Chondrocyte (in vitro differentiated cells): Measurements from ENCODE around the gene HOXC10. TPM values are rescaled to one million over a fixed set of nuclear protein-coding genes. Genes with fewer than 3 reads are reported as not detected.

Experiments
- DNase-seq: peaks from one replicate; pipeline ENCODE4 v3.0.0; 2021; ENCODE audit warnings: mixed read lengths, low spot score
- H3K27ac Mint-ChIP-seq: one replicate; pipeline ENCODE4 v1.8.0; 2021; ENCODE audit warnings: mild to moderate bottlenecking, moderate library complexity, mixed read lengths; ENCODE audit not compliant: unreplicated experiment
- H3K27me3 Mint-ChIP-seq: 2 replicates; pipeline ENCODE4 v1.8.0; 2021; ENCODE audit warnings: low read depth, mixed read lengths
- H3K36me3 Mint-ChIP-seq: 2 replicates; pipeline ENCODE4 v1.8.0; 2021; ENCODE audit warnings: low read depth, mixed read lengths
- H3K4me1 Mint-ChIP-seq: 2 replicates; pipeline ENCODE4 v1.8.0; 2021; ENCODE audit warnings: low read depth, mild to moderate bottlenecking, mixed read lengths
- H3K4me3 Mint-ChIP-seq: one replicate; pipeline ENCODE4 v1.8.0; 2021; ENCODE audit warnings: mild to moderate bottlenecking, moderate library complexity, mixed read lengths; ENCODE audit not compliant: unreplicated experiment
- H3K9me3 Mint-ChIP-seq: 2 replicates; pipeline ENCODE4 v1.8.0; 2021; ENCODE audit warnings: low read depth, mixed read lengths
- total RNA-seq: library from RNA; stranded (reverse); gene quantifications from 3 replicates; pipeline ENCODE4 v1.2.1, GENCODE V29; 2021
- TF ChIP-seq, protein P1 (sequence below): fragments of 200-600 bp; sonication (generic); IDR thresholded peaks from 2 replicates; pipeline ENCODE4 v1.5.0; 2021; ENCODE audit warnings: antibody characterized with exemption, mild to moderate bottlenecking, moderate library complexity

The HOXC10 gene
- total RNA-seq, 1 donor from 2014 or later: not detected

DNA sequence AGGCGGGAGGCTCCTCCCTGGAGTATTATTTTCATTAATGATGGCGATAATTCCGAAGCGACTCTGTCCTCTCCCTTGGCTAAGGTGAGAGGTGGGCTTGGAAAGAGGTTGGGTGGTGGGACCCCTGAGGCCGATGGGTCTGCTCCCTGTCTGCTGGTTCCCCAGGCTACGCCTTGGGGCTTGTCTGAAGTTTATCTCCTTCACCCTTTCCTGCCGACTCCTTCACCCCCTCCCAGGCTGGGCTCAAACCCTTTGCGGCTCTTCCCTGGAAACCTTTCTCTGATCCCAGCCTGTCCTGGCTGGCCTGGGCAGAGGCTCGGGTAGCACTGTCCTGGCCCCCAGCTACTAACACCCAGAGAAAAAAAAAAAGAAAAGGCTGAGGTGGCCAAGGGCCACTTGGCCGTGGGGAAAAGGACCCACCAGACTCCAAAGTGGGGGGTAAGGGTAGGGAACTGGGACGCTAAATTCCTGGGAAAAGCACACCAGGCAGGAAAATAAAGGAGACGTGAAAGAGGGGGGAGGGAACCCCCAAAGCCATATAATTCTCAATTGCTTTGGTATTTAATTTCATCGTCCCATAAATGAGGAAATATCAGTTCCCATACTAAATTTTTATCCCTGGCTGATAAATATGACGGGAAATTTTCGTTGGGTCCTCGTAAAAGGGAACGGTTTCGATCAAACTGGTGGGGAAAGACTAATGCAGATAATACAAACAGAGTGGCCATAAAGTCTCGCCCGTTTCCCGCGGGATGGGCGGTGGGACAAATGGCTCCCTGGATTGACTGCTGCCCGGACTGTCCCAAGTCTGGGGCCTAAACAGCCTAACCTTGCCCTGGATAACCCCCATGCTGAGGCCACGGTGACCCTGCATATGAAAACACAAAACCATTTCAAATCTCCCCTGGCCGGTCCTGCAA is 2.0 kb upstream of the HOXC10 start:
- no peak overlapping the region for H3K4me3 Mint-ChIP-seq
- H3K27ac Mint-ChIP-seq: no peak overlapping the region
- H3K36me3 Mint-ChIP-seq: peaks cover 3% of the 10 kb centered on the region
- no peaks in the 10 kb centered on the region for H3K9me3 Mint-ChIP-seq
- H3K27me3 Mint-ChIP-seq: peaks cover 90% of the 10 kb centered on the region
- no peak for DNase-seq
- no peaks in the 10 kb centered on the region for H3K4me1 Mint-ChIP-seq
- TF ChIP-seq, protein P1, sequence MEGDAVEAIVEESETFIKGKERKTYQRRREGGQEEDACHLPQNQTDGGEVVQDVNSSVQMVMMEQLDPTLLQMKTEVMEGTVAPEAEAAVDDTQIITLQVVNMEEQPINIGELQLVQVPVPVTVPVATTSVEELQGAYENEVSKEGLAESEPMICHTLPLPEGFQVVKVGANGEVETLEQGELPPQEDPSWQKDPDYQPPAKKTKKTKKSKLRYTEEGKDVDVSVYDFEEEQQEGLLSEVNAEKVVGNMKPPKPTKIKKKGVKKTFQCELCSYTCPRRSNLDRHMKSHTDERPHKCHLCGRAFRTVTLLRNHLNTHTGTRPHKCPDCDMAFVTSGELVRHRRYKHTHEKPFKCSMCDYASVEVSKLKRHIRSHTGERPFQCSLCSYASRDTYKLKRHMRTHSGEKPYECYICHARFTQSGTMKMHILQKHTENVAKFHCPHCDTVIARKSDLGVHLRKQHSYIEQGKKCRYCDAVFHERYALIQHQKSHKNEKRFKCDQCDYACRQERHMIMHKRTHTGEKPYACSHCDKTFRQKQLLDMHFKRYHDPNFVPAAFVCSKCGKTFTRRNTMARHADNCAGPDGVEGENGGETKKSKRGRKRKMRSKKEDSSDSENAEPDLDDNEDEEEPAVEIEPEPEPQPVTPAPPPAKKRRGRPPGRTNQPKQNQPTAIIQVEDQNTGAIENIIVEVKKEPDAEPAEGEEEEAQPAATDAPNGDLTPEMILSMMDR: no peak

DNA sequence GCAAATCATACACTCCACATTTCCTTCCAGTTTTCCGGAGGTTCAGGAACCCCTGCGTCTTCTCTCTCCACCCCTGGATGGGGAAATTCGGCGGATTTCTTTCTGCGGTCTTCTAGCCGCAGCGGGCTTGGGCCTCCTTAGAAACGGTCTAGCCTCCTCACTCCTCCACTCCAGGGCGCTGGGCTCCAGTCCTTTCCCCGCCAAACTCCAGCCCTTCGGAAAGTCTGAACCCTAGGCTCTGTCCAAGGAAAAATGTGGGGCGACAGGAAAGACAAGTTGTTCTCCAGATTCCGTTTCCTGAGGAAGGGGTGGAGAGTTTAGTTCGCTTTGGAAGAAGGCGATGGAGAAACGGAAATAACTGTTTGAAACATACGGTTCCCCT is 1.4 kb upstream of the HOXC10 start:
- Mint-ChIP-seq H3K4me1 (no peaks in the 10 kb centered on the region), H3K9me3 (no peaks in the 10 kb centered on the region), H3K27ac (no peak overlapping the region), H3K27me3 (peaks cover 91% of the 10 kb centered on the region), H3K4me3 (no peak overlapping the region), H3K36me3 (peaks cover 3% of the 10 kb centered on the region)
- DNase-seq: no peak
- TF ChIP-seq, protein P1: no peak

DNA sequence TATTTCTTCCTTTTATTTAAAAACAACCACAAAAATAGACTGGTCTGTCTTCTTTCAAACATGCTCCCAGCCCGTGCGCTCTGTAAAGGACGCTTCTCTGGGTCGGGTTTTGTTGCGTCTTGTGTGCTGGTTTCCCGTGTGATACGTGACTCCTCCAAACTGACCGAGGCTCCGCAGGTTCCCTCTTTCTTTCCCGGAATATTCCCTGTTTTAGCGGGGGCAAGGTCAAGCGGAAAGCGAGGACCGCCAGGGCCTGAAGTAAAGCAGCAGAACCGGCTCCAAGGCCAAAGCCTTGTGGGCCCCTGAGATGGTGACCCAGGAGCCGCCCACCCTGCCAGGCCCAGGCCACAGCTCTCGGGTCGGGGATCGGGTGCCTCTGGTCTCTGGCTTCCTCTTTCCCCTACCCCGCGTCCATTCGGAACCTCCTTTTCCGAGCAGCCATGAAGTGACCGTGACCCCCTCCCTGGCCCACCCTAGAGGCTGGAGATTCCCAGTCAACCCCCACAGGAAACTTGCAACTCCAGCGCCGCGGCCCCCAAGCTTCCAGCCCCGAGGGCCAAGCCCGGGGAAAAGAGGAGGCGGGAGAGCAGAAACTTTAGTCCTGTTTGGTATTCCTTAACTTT is 885 bp upstream of the HOXC10 start:
- Mint-ChIP-seq H3K27ac (no peak overlapping the region), H3K27me3 (peaks cover 91% of the 10 kb centered on the region), H3K4me1 (no peaks in the 10 kb centered on the region), H3K4me3 (no peak overlapping the region), H3K9me3 (no peaks in the 10 kb centered on the region), H3K36me3 (peaks cover 3% of the 10 kb centered on the region)
- DNase-seq: no peak
- TF ChIP-seq, protein P1: no peak

DNA sequence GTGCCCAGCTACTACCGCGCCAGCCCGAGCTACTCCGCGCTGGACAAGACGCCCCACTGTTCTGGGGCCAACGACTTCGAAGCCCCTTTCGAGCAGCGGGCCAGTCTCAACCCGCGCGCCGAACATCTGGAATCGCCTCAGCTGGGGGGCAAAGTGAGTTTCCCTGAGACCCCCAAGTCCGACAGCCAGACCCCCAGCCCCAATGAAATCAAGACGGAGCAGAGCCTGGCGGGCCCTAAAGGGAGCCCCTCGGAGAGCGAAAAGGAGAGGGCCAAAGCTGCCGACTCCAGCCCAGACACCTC is 697 bp downstream of the HOXC10 start:
- Mint-ChIP-seq H3K4me3 (no peak overlapping the region), H3K27me3 (peaks cover 91% of the 10 kb centered on the region), H3K27ac (no peak overlapping the region), H3K36me3 (peaks cover 2% of the 10 kb centered on the region), H3K9me3 (no peaks in the 10 kb centered on the region), H3K4me1 (no peaks in the 10 kb centered on the region)
- TF ChIP-seq, protein P1: no peak
- no peak for DNase-seq

DNA sequence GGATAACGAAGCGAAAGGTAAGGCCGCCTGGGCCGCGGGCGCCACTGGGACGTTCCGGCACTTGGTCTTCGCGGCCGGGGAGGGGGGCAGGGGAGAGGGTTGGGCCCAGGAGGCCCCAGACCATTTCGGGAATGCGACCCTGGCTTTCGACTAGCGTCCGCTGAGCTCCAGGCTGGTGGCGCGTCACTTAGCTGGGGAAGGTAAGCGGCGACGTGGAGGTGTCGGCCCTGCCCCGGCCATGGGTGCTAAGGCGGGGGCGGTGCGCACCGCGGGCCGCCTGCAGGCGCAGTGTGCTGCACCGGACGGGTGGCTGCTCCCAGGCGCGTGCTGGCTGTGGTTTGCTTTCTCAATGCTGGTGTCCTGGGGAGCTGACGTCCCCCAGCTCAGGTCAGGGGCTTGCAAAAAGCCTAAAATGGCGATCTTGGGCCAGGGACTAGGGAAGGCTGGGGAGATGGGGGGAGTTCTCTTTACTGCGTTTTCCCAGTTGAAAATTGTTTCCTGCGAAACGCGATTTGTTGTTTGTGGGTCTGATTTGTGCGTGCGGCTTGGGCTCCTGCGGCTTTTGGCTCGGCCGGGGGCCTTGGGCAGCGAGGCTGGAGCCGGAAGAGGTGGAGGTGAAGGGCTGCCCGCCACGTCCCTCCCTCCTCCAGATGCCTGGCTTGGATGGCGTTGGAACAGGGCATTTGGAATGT is 1.2 kb downstream of the HOXC10 start:
- Mint-ChIP-seq H3K4me3 (no peak overlapping the region), H3K27ac (no peak overlapping the region), H3K4me1 (no peaks in the 10 kb centered on the region), H3K27me3 (peaks cover 91% of the 10 kb centered on the region), H3K9me3 (no peaks in the 10 kb centered on the region), H3K36me3 (peaks cover 2% of the 10 kb centered on the region)
- TF ChIP-seq, protein P1: no peak
- DNase-seq: no peak
